CD4-positive, alpha-beta T cell treated with Interleukin-15 for 4 hours (primary cell): ENCODE measurements around the gene TNFAIP2.

ENCODE experiments used
- DNase-seq: peaks from one replicate; pipeline ENCODE4 v3.0.0-alpha.2; 2020; ENCODE audit warnings: low spot score

The TNFAIP2 gene

DNA sequence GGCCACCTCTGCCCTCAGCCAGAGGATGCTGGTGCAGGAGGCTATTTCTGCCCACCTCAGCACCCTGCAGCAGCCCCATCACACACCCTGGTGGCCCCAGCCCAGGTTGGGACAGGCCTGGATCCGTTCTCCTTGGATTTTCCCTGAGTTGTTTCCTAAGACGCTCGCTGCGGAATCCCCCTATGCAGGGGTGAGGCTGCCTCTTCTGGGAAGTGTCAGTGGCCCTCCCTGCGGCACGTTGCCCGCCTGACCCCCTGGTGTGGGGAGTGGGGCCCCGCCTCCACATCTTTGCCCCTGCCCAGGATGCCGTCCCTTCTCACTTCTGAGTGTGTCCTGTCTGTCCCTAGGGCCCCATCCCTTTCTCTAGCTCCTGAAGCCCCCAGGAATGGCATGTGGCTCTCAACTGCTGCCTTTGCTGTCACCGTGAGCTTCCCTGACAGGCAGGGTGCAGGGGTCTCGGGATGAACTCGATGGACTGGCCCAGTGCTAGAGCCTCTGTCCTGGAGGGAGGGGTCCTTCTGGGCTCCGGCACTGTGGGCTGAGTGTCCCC, 29.3 kb upstream of the TNFAIP2 start:
- DNase-seq = no peak

DNA sequence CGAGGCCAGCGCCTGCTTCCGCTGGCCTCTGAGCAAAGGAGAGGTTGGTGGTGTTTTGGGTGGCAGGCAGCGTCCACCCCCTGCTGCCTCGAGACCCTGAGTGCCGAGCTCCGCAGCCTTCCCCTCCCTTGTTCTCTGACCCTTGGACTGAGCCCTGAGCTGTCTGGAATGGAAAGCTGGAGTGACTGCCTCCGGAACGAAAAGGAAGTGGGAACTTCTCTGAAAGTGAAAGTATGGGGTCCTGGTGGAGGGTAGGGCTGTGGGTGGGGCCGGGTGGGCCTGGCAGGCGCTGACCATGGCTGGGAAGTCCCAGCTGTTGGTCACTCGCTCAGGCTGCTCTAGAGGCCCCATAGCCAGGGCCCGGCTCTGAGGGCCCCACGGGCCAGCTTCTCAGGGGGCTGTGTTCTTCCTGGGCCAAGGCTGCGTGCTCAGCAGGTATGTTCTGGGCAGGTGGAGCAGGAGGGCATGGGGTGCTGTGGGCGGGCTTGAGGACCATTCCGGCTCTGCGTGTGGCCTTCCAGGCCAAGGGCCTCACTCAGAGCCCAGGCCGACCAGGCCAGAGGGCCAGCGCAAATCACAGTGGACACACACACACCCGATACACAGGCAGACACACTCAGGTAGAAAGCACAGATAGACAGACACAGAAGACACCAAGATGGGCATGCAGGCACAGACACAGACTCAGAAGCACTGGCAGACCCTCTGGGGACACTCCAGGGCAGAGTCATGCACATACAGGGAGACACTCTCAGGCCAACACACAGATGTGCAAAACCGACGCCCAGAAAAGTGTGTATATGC, 28.7 kb upstream of the TNFAIP2 start, which contains the start of gene EXOC3L4:
EXOC3L4 (plus strand) TSS at position 320 of the 804 bp plus-strand sequence. CDS start 5,495 bp downstream, outside the sequence.
- DNase-seq = no peak

DNA sequence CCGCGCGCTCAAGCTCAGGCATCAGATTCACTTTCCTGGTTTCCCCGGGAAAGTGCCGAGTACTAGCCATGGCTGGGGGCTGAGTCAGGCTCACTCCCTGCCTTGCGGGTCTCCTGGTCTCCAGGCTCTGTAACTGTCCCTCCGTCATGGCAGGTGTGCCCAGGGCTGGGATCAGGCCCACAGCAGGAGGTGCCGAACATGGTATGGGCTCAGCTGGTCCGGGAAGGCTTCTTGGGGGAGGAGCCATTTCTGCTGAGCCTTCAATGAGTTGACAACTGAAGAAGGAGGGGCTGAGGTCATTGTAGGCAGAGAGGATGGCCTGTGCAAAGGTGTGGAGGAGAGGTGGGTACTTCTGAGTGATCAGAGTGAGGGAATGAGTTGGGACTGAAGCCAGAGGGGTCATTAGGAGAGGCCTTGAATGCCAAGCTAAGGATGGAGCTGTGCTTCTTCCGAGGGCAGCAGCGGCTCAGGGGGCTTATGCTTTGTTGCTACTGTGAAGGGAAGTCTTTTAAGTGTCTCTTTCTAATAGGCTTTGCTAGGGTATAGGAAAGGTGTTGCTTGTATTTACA, 28.0 kb upstream of the TNFAIP2 start:
- DNase-seq = no peak

DNA sequence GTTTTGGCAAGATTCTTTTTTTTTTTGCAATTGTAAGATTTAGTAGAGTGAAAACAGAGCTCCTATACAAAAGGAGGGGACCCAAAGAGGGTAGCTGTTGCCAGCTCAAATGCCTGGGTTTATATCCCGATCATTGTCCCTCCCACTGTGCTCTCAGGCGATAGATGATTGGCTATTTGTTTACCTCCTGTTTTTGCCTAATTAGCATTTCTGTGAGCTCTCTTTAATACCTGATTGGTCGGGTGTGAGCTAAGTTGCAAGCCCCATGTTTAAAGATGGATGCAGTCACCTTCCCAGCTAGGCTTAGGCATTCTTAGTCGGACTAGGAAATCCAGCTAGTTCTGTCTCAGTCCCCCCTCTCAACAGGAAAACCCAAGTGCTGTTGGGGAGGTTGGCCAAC, 26.9 kb upstream of the TNFAIP2 start:
- no peak for DNase-seq

GRCh38 chr14:103097244-103097993, 25.8 kb upstream of the TNFAIP2 start:
- no peak for DNase-seq

DNA sequence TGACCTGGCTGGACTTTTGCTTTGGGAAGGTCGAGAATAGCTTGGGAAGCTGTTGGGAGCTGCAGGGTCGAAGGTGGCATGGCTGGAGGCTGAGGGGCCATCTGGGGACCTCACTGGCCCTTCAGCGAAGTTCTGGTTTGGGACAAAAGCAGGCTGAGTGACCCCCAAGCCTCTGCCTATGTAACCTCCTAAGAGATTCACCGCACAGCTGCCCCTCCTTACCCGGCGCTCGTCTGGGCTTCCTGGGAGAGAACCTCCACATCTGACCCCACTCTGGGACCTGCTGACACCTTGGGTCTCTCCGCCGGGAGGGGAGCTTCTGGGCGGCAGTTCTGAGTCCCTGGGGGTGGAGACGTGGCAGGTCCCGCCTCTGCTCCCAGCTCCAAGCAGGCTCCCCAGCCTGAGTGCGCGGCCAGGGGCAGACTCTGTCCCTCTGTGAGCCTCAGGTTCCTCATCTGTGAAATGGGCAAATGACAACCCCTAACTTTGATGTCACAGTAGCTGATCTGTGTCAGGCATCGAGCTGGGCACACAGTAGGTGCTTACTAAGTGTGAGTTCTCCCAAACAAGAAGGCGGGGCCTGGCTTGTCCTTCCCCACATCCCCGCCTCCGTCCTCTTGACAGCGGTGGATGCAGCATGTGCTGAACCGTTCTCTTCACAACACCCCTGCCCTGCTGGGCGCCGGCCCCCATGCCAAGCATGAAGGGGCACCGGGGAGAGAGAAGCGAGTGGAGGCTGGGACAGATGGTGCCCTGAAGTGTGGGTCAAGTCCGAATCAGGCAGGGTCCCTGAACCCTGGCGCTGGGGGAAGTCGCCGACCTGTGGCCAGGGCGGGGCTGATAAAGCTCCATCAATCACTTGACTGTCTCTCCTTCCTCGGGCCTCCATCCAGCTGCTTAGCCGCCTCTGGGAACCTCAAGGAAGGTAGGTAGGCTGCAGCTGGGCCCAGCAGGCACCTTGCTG, 25.0 kb upstream of the TNFAIP2 start:
- DNase-seq = no peak

GRCh38 chr14:103099081-103099732, 24.1 kb upstream of the TNFAIP2 start:
- DNase-seq = no peak

GRCh38 chr14:103099733-103100280, 23.5 kb upstream of the TNFAIP2 start:
- DNase-seq = no peak

GRCh38 chr14:103100281-103101121, 22.8 kb upstream of the TNFAIP2 start:
- no peak for DNase-seq

DNA sequence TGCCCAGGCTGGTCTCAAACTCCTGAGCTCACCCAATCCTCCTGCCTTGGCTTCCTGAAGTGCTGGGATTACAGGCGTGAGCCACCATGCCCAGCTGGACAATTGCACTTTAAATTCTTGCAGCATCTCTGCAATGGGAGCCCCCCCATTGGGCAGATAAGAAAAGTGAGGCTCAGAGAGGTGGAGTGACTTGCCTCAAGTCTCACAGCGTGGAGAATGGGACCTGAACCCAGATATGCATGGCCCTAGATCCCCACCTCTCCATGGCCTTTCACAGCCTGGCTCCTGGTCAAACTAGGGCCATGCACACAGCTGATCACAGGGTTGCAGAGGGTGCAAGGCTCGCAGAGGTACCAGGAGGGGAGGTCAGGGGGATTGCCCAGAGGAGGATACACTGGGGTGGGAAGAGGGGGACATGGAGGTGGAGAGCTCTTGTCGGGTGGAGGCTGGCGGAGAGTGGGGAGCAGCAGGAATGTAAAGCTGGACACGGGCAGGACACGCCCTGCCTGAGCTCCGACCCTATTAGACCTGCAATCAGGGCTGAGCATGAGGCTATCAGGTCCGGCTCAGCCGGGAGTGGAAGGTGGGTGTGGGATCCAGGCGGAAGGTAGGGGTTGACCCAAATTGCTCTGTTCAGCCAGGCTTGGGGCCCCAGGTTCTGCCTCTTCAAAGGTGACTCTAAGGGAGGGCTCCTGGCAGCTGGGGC, 21.9 kb upstream of the TNFAIP2 start:
- DNase-seq = no peak

GRCh38 chr14:103101963-103102688, 21.1 kb upstream of the TNFAIP2 start:
- DNase-seq = no peak

DNA sequence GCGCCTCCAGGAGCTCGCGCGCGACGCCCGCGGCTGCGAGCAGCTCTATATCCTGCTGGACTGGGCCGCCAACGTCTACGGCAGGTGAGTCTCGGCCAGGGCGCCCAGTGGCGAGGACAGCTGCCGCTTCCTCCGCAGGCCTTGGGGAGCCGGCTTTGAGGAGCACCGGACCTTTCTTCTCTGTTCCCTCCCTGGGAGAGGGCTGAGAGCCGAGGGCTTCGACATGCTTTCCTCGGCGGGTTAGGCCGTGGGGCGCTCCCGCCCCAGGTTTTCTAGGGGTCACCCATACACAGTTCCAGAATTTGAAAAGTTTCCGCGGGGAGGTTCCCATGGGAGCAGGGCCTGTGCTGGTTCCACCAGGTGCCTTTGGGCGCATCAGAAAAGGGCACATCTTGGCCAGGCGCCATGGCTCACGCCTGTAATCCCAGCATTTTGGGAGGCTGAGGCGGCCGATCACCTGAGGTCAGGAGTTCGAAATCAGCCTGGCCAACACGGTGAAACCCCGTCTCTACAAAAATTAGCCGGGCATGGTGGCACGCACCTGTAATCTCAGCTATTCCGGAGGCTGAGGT, 20.5 kb upstream of the TNFAIP2 start:
- DNase-seq = no peak

GRCh38 chr14:103103461-103104388, 19.5 kb upstream of the TNFAIP2 start:
- no peak for DNase-seq

DNA sequence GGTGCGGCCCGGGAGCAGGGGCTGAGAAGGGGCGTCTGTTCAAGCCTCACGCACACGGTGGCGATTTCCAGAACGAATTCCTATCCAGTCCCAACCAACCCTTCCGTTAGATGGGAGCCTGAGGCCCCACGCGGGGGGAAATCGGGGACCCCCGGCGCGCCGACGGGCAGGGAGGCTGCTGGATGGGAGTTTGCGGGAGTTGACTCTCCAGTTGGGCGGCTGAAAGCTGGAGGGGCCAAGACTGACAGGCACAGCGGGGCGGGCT, 18.9 kb upstream of the TNFAIP2 start:
- DNase-seq = no peak

- DNase-seq = peak; percentile 71
Observed at GRCh38 chr14:103104654-103105452, 18.4 kb upstream of the TNFAIP2 start.

DNA sequence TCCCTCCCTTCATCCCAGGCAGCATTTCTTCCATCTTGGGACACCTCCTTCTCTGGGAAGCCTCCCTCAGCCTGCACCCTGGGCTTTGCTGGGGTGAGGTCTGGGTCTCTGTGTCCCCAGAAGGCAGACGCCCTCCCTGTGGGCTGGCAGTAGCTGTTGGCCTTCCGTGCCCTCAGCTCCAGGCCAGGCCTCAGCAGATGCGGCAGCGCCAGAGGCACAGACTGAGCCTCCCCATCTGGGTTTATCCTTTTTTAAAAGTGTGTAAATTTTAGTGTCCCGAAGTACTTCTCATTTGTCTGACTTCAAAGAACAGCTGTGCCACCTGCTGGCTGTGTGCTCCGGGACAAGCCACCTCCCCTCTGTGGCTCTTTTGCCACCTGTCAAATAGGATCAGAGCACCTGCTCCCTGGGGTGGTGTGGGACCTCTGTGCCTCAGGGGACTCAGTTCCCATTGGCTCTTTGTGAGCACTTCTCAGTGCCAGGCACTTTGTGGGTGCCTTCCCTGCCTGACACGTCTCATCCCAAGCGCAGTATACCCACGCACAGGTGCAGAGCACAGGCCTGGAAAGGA, 17.6 kb upstream of the TNFAIP2 start:
- DNase-seq = no peak
